H54 (cell line): Measurements from ENCODE around the gene CHRNA1.

Source experiments
- DNase-seq: peaks from one replicate; pipeline ENCODE4 v3.0.0; 2011; ENCODE audit warnings: low spot score, mixed read lengths; ENCODE audit not compliant: insufficient read length
- FAIRE-seq: peaks from 3 replicates; lab custom pipeline; 2011; peaks lifted over from hg19 to GRCh38; lab: Jason Lieb, UNC
- POLR2A ChIP-seq: IDR thresholded peaks from 2 replicates; pipeline ENCODE4 v1.6.1; 2011; ENCODE audit warnings: low read depth, mild to moderate bottlenecking, low read length

CHRNA1 gene

GRCh38 chr2:174778085-174778981, 14.1 kb upstream of the CHRNA1 start:
- no peak for TF ChIP-seq POLR2A
- FAIRE-seq (no peak), DNase-seq (no peak)

DNA sequence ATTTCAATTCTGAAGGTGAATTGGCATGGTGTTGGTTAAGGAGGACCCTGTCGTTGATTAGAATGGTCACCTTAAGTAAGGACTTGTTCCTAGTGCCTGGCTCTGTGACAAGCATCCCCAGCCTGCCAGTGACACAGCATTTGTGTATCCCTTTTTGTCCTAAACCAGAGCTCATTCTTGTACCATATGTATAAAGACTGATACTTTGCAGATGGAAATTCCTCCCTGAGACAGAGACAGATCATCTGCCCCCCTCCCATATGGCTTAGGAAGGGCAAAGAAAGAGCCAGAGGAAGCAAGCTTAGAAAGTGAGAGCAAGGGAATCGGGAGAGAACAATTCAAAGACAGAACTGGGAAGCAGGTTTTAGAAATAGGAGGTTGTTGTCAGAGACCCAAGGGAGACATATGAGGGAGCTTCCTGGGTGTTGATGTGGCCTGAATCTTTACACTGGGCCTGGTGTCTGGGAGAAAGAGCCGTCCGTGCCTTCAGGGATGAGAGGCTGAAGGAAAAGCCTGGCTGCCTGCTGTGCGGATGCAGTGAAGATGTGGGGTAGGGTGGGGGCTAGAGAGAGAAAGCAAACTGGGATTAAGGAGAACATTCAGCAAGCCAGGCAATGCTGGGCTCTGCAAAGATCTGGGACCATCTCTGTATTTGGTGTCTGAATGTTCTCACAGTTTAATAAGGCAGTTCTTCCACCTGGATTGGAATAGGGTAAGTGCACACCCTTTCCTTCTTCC, 13.2 kb upstream of the CHRNA1 start:
- FAIRE-seq = no peak

GRCh38 chr2:174776675-174777074, 12.4 kb upstream of the CHRNA1 start:
- no peak for DNase-seq
- no peak for TF ChIP-seq POLR2A
- no peak for FAIRE-seq

More for the DNA sequence above, 13.2 kb upstream of the CHRNA1 start:
- TF ChIP-seq POLR2A = no peak
- no peak for DNase-seq

- DNase-seq (no peak), FAIRE-seq (no peak)
- no peak for TF ChIP-seq POLR2A
Measured at GRCh38 chr2:174776223-174776622, 12.0 kb upstream of the CHRNA1 start.

DNA sequence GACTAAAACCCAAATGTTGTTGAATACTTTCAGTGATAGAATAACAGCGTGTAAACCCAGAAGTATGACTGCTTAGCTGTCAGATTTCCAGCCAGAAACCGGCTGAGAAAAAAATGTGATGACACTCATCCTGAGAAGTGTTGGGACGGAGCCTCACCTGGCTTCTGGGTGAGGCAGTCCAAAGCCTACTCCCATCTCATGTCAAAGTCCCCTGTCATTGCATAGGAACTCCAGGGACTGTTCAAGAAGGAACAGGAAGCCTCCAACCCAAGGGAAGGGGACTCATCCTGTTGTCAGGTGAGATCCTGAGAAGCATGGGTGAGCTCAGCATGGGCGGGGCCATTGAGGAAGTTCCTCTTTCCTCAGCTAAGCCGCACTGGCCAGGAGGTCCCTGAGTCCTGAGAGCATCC, 11.3 kb upstream of the CHRNA1 start:
- TF ChIP-seq POLR2A = no peak
- no peak for DNase-seq
- FAIRE-seq = no peak

GRCh38 chr2:174774886-174775285, 10.6 kb upstream of the CHRNA1 start:
- DNase-seq (no peak), FAIRE-seq (no peak)
- TF ChIP-seq POLR2A = no peak

DNA sequence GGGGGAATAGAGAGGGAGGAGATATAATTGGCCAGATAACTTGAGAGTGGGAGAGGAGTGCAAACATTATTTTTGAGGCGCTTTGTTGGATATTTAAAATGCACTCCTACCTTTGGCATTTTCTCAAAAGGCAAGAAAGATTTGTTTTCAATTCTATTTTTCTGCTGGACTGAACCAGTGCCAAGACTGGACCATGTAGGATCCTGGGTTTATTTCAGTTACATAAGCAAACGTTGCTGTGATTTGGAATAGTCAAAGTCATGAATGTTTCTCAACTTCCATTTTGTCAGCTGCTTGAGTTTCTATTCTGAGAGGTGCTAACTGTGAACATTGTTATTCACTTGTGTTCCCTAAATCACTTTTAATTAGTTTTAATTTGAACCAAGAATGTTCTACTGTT, 8.9 kb upstream of the CHRNA1 start:
- no peak for TF ChIP-seq POLR2A
- DNase-seq = no peak
- no peak for FAIRE-seq

DNA sequence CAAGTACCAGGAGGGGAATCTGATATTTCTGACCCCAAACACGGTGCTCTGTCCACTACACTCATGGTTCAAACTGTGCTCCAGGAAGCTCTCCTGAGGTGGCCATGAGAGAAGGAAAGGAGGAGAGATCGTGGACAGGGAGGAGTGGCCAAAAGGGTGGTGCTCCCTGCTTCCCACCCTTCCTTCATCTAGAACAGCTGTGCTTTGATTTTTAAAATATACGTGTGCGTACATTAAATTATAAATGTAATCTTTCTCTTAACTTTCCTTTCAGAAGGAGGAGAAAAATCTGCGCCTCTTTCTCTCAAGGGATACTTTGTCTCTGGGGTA, 8.2 kb upstream of the CHRNA1 start:
- DNase-seq = no peak
- FAIRE-seq = no peak
- no peak for TF ChIP-seq POLR2A

GRCh38 chr2:174771631-174772471, 7.6 kb upstream of the CHRNA1 start:
- DNase-seq = peak; percentile 80
- FAIRE-seq = peak; percentile 45
- TF ChIP-seq POLR2A = no peak

DNA sequence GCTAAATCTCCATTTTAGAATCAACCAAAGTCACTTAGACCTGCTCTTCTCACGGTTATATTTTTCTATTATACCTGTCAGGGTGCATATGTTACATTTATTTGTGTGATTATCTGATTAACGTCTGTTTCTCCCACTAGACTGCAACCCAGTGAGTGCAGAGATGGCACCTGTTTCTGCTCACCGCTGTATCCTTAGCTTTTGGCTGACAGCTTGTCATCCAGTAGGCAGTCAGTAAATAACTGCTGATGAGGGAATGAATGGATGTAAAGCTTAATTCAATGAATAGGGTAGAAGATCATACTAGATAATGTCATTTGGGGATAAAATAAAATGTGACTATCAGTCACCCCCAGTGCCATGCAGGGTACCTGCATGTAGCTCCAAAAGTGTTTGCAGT, 6.9 kb upstream of the CHRNA1 start:
- no peak for FAIRE-seq
- DNase-seq = no peak
- TF ChIP-seq POLR2A = no peak

DNA sequence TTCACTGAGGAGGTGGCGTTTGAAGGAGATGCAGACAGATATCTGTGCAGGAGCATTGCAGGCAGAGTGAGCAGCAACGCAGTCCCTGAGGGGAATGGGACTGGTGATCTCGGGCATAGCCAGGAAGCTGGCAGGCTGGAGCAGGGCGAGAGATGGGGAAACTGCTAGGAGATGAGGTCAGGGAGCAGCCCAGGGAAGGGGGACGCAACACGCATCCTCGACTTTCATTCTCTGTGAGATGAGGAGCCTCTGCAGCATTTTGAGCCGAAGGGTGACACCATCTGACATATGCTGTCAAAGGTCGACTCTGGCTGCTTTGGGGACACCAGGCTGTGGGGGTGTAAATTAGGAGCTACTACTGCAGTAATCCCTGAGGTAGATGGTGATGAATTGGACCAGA, 4.3 kb upstream of the CHRNA1 start:
- DNase-seq (no peak), FAIRE-seq (no peak)
- TF ChIP-seq POLR2A = no peak

GRCh38 chr2:174766271-174766670, 2.0 kb upstream of the CHRNA1 start:
- TF ChIP-seq POLR2A = no peak
- FAIRE-seq (no peak), DNase-seq (no peak)

DNA sequence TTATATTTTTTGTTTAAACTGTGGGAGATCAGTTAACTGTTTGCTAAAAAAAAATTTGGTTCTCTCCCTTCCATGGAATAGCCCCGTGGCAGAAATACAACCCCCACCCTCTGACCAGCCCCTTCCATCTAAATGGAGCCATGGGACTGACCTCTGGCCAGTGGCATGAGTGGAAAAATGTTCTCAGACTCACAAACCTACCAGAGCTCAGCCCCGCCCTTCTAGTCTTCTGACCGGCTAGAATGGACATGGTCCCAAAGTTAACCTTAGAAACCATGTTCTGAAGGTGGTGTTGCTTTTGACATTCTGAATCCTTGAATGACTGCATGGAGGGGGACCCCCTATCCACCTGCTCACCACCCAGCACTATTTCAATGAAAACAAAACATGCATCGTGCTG, 1.3 kb upstream of the CHRNA1 start:
- FAIRE-seq (no peak), DNase-seq (no peak)
- no peak for TF ChIP-seq POLR2A

- TF ChIP-seq POLR2A = no peak
- FAIRE-seq = no peak
- no peak for DNase-seq
Measured at GRCh38 chr2:174763780-174764179, 492 bp downstream of the CHRNA1 start.
